ENCODE results near the gene RIC1. TPM values are rescaled to one million over a fixed set of nuclear protein-coding genes. Genes with fewer than 3 reads are reported as not detected.

RIC1 gene
- total RNA-seq, 4 donors from 2014 or later = 34.0 to 153 (median 37.3) TPM

GRCh38 chr9:5818424-5819142 lies 189.7 kb downstream of the RIC1 start:
- Histone ChIP-seq H3K36me3 (peaks cover 0 to 29% of the 10 kb centered on the region in 2 donors), H3K4me3 (no peak overlapping the region), H3K4me1 (no peaks in the 10 kb centered on the region), H3K27me3 (no peaks in the 10 kb centered on the region), H3K9me3 (no peaks in the 10 kb centered on the region), H3K27ac (no peak overlapping the region)
- no peak for TF ChIP-seq POLR2A (IDR thresholded peaks at IDR 0.05)
- TF ChIP-seq, protein P1, sequence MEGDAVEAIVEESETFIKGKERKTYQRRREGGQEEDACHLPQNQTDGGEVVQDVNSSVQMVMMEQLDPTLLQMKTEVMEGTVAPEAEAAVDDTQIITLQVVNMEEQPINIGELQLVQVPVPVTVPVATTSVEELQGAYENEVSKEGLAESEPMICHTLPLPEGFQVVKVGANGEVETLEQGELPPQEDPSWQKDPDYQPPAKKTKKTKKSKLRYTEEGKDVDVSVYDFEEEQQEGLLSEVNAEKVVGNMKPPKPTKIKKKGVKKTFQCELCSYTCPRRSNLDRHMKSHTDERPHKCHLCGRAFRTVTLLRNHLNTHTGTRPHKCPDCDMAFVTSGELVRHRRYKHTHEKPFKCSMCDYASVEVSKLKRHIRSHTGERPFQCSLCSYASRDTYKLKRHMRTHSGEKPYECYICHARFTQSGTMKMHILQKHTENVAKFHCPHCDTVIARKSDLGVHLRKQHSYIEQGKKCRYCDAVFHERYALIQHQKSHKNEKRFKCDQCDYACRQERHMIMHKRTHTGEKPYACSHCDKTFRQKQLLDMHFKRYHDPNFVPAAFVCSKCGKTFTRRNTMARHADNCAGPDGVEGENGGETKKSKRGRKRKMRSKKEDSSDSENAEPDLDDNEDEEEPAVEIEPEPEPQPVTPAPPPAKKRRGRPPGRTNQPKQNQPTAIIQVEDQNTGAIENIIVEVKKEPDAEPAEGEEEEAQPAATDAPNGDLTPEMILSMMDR (IDR thresholded peaks at IDR 0.05 in 4 of 5, conservative IDR thresholded peaks at IDR 0.05 in 1 of 5) = no peak
- in situ Hi-C loops (cut with MboI; ENCODE audit: low sequenced_read_pairs in 4 of 4) = loop anchor here in 1 of 4 donors (25.0 kb wide), 1 partner anchor 94 kb away; no protein-coding TSS in a partner anchor
- ATAC-seq = no peak
- intact Hi-C loops (cut with DNase I; ENCODE audit: low total_unique reads) = no loop called here
- no peak for DNase-seq

- no peak for TF ChIP-seq POLR2A (IDR thresholded peaks at IDR 0.05)
- TF ChIP-seq, protein P1 (IDR thresholded peaks at IDR 0.05 in 4 of 5, conservative IDR thresholded peaks at IDR 0.05 in 1 of 5) = no peak
- Histone ChIP-seq H3K4me1 (no peaks in the 10 kb centered on the region), H3K36me3 (peaks cover 0 to 35% of the 10 kb centered on the region in 2 donors), H3K27me3 (no peaks in the 10 kb centered on the region), H3K27ac (no peak overlapping the region), H3K9me3 (no peaks in the 10 kb centered on the region), H3K4me3 (no peak overlapping the region)
- ATAC-seq = no peak
- no peak for DNase-seq
- in situ Hi-C loops (cut with MboI; ENCODE audit: low sequenced_read_pairs in 4 of 4) (loop anchor here in 1 of 4 donors (25.0 kb wide), 1 partner anchor 93 kb away; no protein-coding TSS in a partner anchor), intact Hi-C loops (cut with DNase I; ENCODE audit: low total_unique reads) (no loop called here)
These were observed 190.3 kb downstream of the RIC1 start for GRCh38 chr9:5819174-5819573.

DNA sequence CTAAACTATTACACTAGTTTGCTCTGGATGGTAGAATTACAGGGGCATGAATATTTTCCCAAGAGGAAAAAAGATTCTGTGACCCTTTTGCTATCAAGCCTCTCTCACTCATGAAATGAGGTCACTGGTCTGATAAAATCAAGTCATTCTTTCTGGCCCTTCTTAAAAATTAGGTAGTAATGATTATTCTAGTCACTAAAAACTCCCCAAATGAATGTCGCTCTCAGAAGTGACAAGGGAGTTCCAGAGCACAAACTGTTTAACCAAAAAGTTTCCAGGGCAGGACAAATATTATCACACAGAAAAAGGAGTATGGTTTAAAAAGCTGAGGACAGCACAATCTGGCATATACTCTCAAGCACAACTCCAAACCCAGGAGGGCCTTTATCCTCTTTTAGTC lies 191.5 kb downstream of the RIC1 start:
- TF ChIP-seq POLR2A (IDR thresholded peaks at IDR 0.05) = no peak
- Histone ChIP-seq H3K4me1 (no peaks in the 10 kb centered on the region), H3K4me3 (no peak overlapping the region), H3K27me3 (no peaks in the 10 kb centered on the region), H3K9me3 (no peaks in the 10 kb centered on the region), H3K36me3 (peaks cover 0 to 35% of the 10 kb centered on the region in 2 donors), H3K27ac (no peak overlapping the region)
- ATAC-seq (no peak), DNase-seq (no peak)
- intact Hi-C loops (cut with DNase I; ENCODE audit: low total_unique reads) = no loop called here
- in situ Hi-C loops (cut with MboI; ENCODE audit: low sequenced_read_pairs in 4 of 4) = loop anchor here in 1 of 4 donors (25.0 kb wide), 1 partner anchor 92 kb away; no protein-coding TSS in a partner anchor

- DNase-seq (no peak), ATAC-seq (no peak)
- Histone ChIP-seq H3K4me1 (peaks cover 9 to 11% of the 10 kb centered on the region in 2 donors), H3K27ac (no peak overlapping the region), H3K9me3 (no peaks in the 10 kb centered on the region), H3K36me3 (peaks cover 0 to 30% of the 10 kb centered on the region in 2 donors), H3K4me3 (no peak overlapping the region), H3K27me3 (no peaks in the 10 kb centered on the region)
- intact Hi-C loops (cut with DNase I; ENCODE audit: low total_unique reads) (no loop called here), in situ Hi-C loops (cut with MboI; ENCODE audit: low sequenced_read_pairs in 4 of 4) (no loop called here)
- no peak for TF ChIP-seq POLR2A (IDR thresholded peaks at IDR 0.05)
- TF ChIP-seq, protein P1 (IDR thresholded peaks at IDR 0.05 in 4 of 5, conservative IDR thresholded peaks at IDR 0.05 in 1 of 5) = no peak
These were observed 196.3 kb downstream of the RIC1 start for GRCh38 chr9:5825223-5825622.

Other genes with a start within 250 kb of the RIC1 start
- gene PLGRKT, start 191.2 kb upstream of the RIC1 start, total RNA-seq = 10 to 100 TPM; 12.3 to 38.1 (median 15.1) TPM
- gene CD274, start 178.6 kb upstream of the RIC1 start, total RNA-seq = 1 to 10 TPM in 3 of 4 donors, under 1 TPM in 1; 0.61 to 7.2 (median 1.6) TPM
- gene PDCD1LG2, start 118.6 kb upstream of the RIC1 start, total RNA-seq = 1 to 10 TPM; 1.4 to 2.5 (median 1.7) TPM
- gene ERMP1, start 204.0 kb downstream of the RIC1 start, total RNA-seq = 1 to 10 TPM; 4.4 to 7.4 (median 6.3) TPM